ENCODE results near the gene LIN7C.

The LIN7C gene

DNA sequence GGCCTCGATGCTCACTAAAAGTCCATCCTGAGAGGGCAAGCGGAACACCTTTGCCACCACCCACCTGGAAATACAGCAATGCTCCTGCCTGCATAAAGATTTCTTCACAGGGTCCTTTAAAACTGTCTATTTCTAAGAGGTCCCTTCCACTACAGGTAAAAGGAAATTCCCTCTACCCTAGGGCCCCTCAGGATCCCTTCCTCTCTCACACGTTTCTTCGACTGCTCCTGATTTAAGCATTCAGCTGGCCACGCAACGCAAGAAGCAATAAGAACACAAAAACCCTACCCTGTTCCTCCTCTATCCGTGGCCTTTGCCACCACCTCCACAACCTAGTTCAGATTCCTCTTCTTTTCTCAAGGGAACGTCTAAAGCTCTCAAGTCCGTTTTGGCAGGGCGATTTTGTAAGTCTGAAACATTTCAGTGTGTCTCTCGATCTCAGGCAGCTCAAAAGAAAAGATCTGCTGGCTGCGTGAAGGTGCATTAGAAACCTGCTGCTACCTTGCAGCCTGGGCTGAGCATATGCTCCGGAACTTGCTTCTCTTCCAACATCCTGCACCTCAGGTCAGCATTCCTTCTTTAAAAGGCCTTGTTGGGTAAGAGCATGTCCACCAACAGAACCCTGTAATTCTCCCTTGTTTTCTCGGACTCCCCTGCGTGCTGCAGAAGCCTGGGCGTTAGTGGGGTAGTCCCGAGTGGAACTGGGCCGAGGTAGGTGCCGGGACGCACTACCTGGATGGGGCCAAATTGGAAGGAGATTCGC is 35.6 kb downstream of the LIN7C start:
- DNase-seq = peak in 6 of 56 donors; percentile 30 to 56 (median 35)

- DNase-seq = no peak
Measured at GRCh38 chr11:27470166-27470565, 36.4 kb downstream of the LIN7C start.

- no peak for DNase-seq
Measured at GRCh38 chr11:27468995-27469695, 37.4 kb downstream of the LIN7C start.

- DNase-seq = no peak
Measured at GRCh38 chr11:27468209-27468994, 38.2 kb downstream of the LIN7C start.

DNA sequence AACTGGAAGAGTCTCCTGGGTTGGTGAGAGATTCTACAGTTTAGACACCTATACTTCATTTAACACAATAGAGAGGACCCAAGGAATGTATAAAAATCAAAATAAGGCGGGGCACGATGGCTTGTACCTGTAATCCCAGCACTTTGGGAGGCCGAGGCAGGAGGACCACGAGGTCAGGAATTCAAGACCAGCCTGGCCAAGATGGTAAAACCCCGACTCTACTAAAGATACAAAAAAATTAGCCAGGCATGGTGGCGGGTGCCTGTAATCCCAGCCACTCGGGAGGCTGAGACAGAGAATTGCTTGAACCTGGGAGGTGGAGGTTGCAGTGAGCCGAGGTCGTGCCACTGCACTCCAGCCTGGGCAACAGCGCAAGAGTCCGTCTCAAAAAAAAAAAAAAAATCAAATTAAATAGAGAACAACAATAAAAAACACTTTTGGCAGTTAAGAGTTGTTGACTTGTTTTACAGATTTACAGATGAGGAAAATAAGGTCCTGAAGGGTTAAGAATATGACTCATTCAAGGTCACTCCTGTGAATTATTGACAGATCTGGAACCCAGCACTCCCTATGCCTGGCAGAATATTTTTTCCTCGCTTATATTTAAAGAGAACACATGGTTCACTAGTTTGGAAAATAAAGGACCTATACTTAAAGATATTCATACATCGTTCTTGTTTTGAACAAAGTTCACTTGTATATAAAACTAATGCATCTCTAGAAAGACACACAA is 39.2 kb downstream of the LIN7C start:
- DNase-seq = no peak

GRCh38 chr11:27466363-27466762 is 40.2 kb downstream of the LIN7C start:
- DNase-seq = no peak

GRCh38 chr11:27465629-27466028 is 40.9 kb downstream of the LIN7C start:
- no peak for DNase-seq

DNA sequence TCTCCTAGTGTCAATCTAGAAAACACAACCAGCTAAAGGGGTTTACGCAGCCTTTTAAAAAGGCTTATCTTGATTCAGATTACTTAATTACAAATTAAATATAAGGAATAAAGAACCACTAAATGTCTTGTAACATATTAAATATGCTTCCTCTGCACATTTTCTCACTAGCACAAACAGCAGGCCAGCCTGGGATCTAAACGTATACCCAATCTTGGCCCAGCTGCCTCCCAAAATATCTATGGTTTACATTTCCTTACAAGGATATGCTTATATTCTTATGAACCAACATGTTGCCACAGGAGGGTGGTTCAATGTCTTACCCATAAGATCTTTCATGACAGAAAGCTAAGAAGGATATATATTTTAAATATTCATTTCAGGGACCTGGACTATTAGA is 41.7 kb downstream of the LIN7C start:
- DNase-seq = no peak

GRCh38 chr11:27464289-27464696 is 42.3 kb downstream of the LIN7C start:
- no peak for DNase-seq

DNA sequence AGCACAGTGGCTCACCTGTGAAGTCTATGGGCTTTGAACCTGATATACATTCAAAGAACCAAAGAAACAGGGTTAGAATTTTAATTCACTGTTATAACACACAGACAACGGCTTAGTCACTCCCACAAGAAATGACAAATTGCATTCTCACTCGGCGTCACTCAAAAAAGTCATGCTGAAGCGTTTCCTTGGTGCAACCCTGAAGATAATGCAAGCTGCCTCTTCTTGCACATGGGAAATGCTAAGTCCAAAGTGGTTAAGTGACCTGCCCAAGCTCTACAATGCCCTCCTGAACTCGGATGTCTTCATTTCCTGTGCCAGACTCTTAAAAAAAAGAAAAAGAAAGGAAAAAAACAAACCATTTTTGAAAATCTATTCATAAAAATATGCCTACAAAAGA is 44.0 kb downstream of the LIN7C start:
- DNase-seq = peak in 2 of 56 donors; percentile 6 to 24

GRCh38 chr11:27460158-27460978 is 46.2 kb downstream of the LIN7C start:
- DNase-seq = no peak

DNA sequence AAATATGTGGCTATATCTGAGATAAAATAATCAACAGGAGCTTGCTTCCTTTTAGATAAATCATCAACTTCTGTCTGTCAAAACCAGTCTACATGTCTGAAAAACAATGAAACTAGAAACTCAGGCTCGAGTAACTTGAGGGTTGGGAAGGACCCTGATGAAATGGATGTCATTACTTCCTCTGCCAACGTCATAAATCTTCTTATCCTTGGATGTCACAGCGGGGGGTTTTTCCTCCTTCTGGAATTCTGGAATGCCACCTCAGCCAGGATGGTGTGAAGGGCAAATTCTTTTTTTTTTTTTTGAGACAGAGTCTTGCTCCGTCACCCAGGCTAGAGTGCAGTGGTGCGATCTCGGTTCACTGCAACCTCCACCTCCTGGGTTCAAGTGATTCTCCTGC is 47.4 kb downstream of the LIN7C start:
- DNase-seq = no peak

DNA sequence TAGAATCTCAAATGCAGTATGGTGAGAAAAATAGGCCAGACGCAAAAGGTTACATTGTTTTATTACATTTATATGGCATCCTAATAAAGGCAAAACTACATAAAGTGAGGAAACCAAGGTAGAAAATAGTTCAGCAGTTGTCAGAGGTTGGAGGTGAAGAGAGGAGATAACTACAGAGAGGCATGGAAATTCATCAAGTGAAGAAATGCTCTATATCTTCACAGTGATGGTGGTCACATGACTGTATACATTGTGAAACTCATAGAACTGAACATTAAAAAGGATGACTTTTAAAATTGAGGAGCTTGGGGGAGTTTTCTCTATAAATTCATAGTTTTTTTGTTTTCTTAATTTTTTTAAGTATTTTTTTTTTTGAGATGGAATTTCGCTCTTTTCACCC is 48.4 kb downstream of the LIN7C start:
- no peak for DNase-seq

- no peak for DNase-seq
Measured at GRCh38 chr11:27456795-27457329, 49.7 kb downstream of the LIN7C start.

GRCh38 chr11:27456140-27456794 is 50.3 kb downstream of the LIN7C start:
- DNase-seq = no peak

DNA sequence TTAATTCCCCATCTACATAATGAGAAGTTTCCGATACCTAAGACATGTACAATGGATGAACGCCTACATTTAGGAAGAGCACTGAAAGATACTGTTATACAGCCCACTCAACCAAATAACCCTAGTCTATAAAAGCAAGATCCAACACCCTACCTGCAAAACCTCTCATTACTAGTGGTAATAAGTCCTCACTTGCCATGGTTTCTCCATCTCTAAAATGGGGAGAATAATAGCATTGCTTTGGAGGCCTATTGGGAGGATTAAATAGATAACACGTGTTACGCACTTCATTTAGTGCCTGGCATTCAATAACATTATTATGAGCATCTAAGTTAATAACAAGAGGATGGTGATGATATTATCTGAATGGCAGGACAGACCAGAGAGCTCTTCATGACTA is 50.9 kb downstream of the LIN7C start:
- DNase-seq = no peak

DNA sequence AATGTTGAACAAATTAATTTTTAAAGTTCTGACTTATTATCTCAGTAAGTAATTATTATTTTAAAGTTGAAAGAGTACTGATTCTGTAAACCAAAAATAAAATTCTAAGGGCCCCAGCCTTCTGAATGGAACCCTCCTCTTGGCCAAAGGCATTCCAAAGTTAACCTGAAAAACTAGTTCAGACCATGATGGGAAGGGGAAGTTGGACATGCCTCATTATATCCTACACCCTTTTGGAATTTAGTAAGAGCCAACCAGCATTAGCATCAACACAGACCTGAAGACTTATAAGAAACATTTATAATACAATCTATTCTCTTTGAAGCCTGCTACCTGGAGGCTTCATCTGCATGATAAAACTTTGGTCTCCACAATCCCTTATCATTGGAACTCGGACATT is 52.9 kb downstream of the LIN7C start:
- DNase-seq = no peak

DNA sequence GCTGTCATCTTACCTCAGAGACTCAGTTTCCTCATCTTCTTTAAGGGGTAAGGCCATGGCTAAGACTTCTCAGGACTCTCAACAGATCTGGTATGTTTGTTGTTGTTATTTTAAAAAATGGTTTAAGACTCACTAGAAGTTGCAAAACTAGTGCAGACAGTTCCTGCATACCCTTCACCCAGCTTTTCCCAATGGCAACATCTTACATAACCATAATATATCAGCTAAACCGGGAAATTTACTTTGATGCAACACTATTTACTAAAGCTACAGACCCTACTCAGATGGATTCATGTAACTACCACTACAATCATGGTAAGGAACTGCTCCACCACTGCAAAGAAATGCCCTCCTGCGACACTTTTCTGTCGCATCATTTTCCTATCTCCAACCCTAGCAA is 54.4 kb downstream of the LIN7C start:
- DNase-seq = no peak

- no peak for DNase-seq
Measured at GRCh38 chr11:27451244-27451965, 55.2 kb downstream of the LIN7C start.

Measured in nucleus accumbens (tissue), 56 donors.